MM.1S (cell line): ENCODE results near the gene LAGE3.

Source experiments
- EZH2 ChIP-seq: fragments of 300-600 bp; sonication (generic); optimal IDR thresholded peaks from 2 replicates; pipeline ENCODE3; 2017; ENCODE audit warnings: low read depth, mild to moderate bottlenecking, antibody characterized with exemption, low read length, mixed read lengths
- EZH2phosphoT487 ChIP-seq: fragments of 300-600 bp; sonication (generic); IDR thresholded peaks from 2 replicates; pipeline ENCODE4 v1.6.1; 2018; ENCODE audit warnings: antibody characterized with exemption, low read length
- TF ChIP-seq, protein P1 (sequence below): fragments of 300-600 bp; sonication (generic); IDR thresholded peaks from 2 replicates; pipeline ENCODE4 v1.5.1; 2016; ENCODE audit warnings: antibody characterized with exemption, low read length, mixed read lengths

DNA sequence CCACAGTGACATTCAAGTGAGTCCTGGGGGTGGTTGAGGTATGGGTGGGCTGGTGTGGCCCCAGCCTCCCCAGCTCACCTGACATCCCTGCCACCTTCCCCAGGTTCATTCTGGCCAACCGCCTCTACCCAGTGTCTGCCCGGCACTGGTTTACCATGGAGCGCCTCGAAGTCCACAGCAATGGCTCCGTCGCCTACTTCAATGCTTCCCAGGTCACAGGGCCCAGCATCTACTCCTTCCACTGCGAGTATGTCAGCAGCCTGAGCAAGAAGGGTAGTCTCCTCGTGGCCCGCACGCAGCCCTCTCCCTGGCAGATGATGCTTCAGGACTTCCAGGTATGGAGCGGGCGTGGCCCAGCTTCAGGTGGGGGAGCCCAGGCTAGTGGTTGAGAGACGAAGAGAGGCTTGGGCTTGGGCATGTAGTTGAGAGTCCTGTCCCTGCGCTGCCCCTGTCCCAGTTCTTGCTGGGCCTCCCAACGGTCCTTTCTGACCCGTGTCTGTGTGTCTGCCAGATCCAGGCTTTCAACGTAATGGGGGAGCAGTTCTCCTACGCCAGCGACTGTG is 43.8 kb downstream of the LAGE3 start:
- TF ChIP-seq, protein P1, sequence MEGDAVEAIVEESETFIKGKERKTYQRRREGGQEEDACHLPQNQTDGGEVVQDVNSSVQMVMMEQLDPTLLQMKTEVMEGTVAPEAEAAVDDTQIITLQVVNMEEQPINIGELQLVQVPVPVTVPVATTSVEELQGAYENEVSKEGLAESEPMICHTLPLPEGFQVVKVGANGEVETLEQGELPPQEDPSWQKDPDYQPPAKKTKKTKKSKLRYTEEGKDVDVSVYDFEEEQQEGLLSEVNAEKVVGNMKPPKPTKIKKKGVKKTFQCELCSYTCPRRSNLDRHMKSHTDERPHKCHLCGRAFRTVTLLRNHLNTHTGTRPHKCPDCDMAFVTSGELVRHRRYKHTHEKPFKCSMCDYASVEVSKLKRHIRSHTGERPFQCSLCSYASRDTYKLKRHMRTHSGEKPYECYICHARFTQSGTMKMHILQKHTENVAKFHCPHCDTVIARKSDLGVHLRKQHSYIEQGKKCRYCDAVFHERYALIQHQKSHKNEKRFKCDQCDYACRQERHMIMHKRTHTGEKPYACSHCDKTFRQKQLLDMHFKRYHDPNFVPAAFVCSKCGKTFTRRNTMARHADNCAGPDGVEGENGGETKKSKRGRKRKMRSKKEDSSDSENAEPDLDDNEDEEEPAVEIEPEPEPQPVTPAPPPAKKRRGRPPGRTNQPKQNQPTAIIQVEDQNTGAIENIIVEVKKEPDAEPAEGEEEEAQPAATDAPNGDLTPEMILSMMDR, result no peak
- TF ChIP-seq EZH2 (no peak), EZH2phosphoT487 (no peak)
